ENCODE results near the gene GALNT18. TPM values are rescaled to one million over a fixed set of nuclear protein-coding genes. Genes with fewer than 3 reads are reported as not detected.
A peak's percentile ranks its signal among the peaks of the same experiment; 100 is the strongest.

GALNT18 gene
- total RNA-seq, 1 experiment from 2014 or later = 1.7 TPM

DNA sequence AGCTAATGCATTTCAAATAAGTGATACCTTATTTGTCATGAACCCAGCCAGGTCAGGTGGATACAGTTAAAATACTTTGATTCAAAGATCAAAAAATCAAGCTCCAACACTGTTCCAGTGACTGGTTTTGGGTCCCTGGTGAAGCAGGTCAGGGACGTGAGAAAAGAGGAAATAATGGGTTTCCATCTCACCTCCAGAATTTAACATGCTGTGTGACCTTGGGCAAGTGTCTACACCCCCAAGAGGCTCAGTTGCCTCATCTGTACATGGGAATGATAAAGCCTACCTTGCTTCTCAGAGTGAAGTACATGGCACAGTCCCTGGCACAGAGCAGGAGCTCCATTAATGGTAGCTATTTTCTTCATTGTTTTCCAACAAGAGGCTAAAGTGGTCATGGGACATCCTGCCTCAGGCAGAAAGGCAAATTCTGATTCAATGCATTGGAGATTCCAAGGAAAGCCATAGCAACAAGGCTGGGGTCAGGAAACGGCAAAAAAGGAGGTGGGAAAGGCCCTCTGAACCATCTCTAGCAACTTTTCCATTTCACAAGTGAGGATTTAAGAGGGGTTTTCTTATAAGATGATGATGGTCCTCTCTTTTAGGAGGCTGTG is 377.2 kb downstream of the GALNT18 start:
- no peak overlapping the region for H3K4ac ChIP-seq (ENCODE audit: low read depth, low read length)
- no peak overlapping the region for H3K56ac ChIP-seq (ENCODE audit: insufficient read length, low read depth, low read length)
- no peak overlapping the region for H3K23ac ChIP-seq (ENCODE audit: insufficient read length, low read depth, low read length)
- no peak overlapping the region for H2BK120ac ChIP-seq (ENCODE audit: low read depth, low read length, poor library complexity, severe bottlenecking)
- peak overlapping the region; percentile 99 for H2BK12ac ChIP-seq (ENCODE audit: insufficient read length, low read depth, low read length)
- H3K18ac ChIP-seq (ENCODE audit: insufficient read length, low read depth, low read length) = peak overlapping the region; percentile 77
- H3K4me1 ChIP-seq (ENCODE audit: insufficient read depth, low read length) = peaks cover 5% of the 10 kb centered on the region
- H3K23me2 ChIP-seq (ENCODE audit: insufficient read length, low read depth, low read length, poor library complexity, severe bottlenecking) = no peaks in the 10 kb centered on the region
- no peak overlapping the region for H4K5ac ChIP-seq (ENCODE audit: insufficient read length, low read depth, low read length)
- H3K27ac ChIP-seq (ENCODE audit: insufficient read length, low read depth, low read length) = peak overlapping the region; percentile 9
- H4K91ac ChIP-seq (ENCODE audit: insufficient read length, low read depth, low read length) = no peak overlapping the region
- no peak for TF ChIP-seq CTCF (conservative IDR thresholded peaks at IDR 0.05)
- no peak overlapping the region for H2AFZ ChIP-seq (ENCODE audit: low read length)
- H2BK5ac ChIP-seq (ENCODE audit: insufficient read length, low read length) = peak overlapping the region; percentile 2
- H3T11ph ChIP-seq (ENCODE audit: low read length) = no peak overlapping the region
- no peaks in the 10 kb centered on the region for H3K9me3 ChIP-seq (ENCODE audit: control insufficient read depth, low read depth, low read length)
- peak overlapping the region; percentile 70; the same call in 1 of the 2 replicates for H3K14ac ChIP-seq (ENCODE audit: insufficient read depth, low read length)
- WGBS (ENCODE audit: extremely low coverage, insufficient read length, low lambda C conversion rate) = no CpG with 5 or more reads among the region's 2 CpGs
- H4K8ac ChIP-seq (replicated peaks; ENCODE audit: insufficient read length, low read depth, low read length) = no peak overlapping the region
- peak overlapping the region; percentile 51 for H2BK20ac ChIP-seq (ENCODE audit: low read depth, low read length, poor library complexity, severe bottlenecking)
- no peak for DNase-seq
- peaks cover 19 to 23% of the 10 kb centered on the region in 2 experiments for H3K4me1 Mint-ChIP-seq
- peak overlapping the region in 2 of 3 experiments; percentile 31 to 92; a peak in 1 of 7 replicates for H3K27ac Mint-ChIP-seq
- H3K4me3 Mint-ChIP-seq = no peak overlapping the region
- no peak overlapping the region for H3K9ac ChIP-seq (ENCODE audit: extremely low read depth, insufficient read length, low read length)
- no peaks in the 10 kb centered on the region for H3K79me1 ChIP-seq (ENCODE audit: insufficient read depth, low read depth, low read length, poor library complexity, severe bottlenecking)
- no peaks in the 10 kb centered on the region for H3K79me2 ChIP-seq (ENCODE audit: insufficient read depth, low read length)
- H3K27me3 Mint-ChIP-seq (ENCODE audit: low read depth) = peaks cover 6% of the 10 kb centered on the region
- no peaks in the 10 kb centered on the region for H3K27me3 ChIP-seq (ENCODE audit: insufficient read depth, low read length)
- H3K9me3 Mint-ChIP-seq = peaks cover 16% of the 10 kb centered on the region in 2 experiments
- no peak overlapping the region for H2BK15ac ChIP-seq (ENCODE audit: low read depth, low read length)
- H3K36me3 Mint-ChIP-seq (ENCODE audit: insufficient read depth in 1 of 3, low read depth in 3 of 3) = peaks cover 0 to 7% (median 7%) of the 10 kb centered on the region in 3 experiments; a peak in 5 of 7 replicates
- no peaks in the 10 kb centered on the region for H4K20me1 ChIP-seq (ENCODE audit: control insufficient read depth, insufficient read depth, insufficient read length)
- H3K4me2 ChIP-seq (ENCODE audit: insufficient read depth, insufficient read length, low read length) = no peak overlapping the region
- H2AK5ac ChIP-seq (ENCODE audit: insufficient read length, low read length) = no peak overlapping the region
